Measurements from ENCODE around the gene TANC1.

Gene TANC1

GRCh38 chr2:159217676-159218075, 249.2 kb downstream of the TANC1 start:
- no peak for DNase-seq

GRCh38 chr2:159218389-159218788, 249.9 kb downstream of the TANC1 start:
- DNase-seq = no peak

DNA sequence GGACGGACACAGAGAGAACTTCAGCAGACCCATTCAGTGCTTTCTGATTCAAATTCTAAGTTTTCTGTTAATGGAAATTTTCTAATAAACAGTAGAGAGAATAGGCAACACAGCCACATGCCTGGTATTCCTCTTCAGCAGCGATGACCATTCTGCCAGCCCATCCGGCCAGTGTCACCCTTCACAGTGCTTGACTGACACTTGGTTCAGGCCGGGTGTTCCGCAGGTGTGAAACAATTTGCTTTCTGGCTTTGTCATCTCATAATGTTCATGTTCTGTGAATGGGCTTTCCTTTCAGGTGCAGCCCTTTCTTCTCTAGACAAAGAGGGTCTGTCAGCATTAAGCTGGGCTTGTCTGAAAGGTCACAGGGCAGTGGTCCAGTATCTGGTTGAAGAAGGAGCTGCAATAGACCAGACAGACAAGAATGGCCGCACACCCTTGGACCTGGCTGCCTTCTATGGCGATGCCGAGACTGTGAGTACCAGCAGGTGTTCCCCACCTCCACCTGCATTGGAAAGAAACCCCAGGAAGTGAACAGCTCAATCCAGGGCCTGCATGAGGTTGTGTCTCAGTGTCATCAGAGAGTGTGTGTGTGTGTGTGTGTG, 251.1 kb downstream of the TANC1 start:
- no peak for DNase-seq

DNA sequence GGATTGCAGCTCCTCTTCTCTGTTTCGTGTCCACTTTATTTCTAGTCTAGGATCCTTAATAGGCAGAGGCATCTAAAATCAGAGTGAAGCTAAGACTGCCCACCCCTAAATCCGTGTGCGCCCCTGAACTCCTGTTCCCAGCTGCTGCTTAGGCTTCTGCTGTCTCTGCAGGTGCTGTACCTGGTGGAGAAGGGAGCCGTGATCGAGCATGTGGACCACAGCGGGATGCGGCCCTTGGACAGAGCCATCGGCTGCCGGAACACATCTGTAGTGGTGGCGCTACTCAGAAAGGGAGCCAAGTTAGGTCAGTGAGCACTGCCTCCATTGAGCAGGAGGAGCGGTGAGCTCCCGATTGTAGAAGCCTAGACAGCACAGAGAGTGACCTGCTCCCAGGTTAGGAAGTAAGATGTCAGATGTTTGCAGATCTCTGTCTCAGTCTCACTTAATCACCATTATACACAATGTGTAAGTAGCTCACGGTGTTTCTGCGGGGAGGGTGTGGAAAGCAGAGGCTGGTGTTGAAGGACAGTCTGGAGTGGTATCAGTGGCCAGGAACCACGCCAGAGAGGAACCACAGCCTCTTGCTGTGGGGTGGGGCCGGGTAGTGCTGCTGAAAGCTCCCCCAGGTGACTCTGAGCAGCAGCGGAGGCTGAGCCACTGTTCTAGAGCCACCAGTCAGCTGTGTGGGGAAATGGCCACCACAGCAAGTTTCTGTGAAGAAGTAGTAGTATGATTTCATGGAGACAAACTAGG, 255.8 kb downstream of the TANC1 start:
- no peak for DNase-seq

- DNase-seq = no peak
These were observed 256.9 kb downstream of the TANC1 start for GRCh38 chr2:159225025-159226016.

DNA sequence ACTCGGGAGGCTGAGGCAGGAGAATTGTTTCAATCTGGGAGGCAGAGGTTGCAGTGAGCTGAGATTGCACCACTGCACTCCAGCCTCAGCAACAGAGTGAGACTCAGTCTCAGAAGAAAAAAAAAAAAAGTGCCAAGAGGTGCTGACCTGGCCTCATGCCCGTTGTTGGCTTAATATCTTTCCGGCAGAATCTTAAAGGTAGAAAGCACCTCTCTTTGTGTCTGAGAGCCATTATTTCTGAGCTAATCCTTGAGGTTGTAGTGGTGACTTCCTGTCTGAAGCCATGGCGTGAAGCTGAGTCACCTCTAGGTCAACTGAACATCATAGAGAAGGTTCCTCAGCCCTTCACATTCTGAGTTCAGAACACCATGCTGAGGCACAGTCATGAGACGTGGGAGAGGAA, 257.6 kb downstream of the TANC1 start:
- DNase-seq = no peak

DNA sequence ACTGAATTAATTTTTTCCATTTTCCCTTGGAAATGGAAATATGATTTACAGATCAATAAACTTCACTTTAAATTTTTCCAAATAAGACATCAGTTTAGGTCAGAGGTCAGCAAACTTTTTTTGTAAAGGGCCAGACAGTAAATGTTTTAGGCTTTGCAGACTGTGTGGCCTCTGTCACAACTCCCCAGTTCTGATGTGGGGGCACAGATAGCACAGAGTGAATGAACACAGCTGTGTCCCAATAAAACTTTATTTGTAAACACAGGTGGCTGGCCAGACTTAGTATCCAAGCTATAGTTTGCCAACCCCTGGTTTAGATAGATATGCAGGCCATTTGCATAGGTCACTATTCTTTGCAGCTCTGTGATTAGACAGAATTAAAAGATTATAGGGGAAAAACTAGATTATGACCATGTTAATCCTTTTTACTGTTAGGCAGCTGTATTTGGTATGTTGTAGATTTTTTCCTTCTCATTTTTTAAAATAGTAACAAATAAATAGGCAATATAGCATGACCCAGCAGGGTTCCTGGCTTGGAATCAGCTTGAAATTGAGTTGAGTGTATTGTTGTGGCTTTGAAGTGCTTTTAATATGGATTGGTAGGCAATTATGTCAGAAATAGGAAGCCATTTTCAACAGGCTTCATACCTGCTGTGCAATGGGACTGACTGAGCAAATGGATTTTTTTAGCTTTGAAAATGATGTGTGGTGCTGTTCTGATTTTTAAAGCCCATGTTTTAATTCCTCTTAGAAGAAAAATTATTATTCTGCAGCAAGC, 258.4 kb downstream of the TANC1 start:
- no peak for DNase-seq

- DNase-seq = no peak
These were observed 259.0 kb downstream of the TANC1 start for GRCh38 chr2:159227467-159227866.

DNA sequence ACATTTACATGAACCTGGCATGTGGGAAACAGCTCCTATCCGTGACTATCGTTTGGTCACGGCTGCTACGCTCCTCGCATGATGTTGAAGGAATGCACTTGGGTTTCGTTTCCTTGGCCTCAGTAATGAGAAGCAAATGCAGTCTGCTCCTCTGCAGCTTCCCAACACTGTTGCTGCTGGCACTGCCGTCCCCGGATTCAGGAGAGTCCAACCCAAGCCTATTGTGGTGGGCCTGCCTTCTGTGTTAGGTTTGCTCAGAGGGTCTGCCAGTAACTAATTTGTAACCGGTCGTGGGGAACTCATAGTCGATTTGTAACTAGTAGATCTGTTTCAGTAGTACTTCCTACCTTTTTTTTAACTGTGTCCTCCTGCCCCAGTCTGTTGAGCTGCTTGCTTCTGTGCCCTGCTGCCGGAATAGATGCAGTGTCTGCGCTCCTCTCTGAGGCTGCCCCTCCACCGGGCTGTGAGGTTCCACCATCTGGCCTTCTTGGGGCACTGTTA, 259.7 kb downstream of the TANC1 start:
- peak in 5 of 51 donors; percentile 17 to 35 (median 22) for DNase-seq

- DNase-seq = no peak
These were observed 261.2 kb downstream of the TANC1 start for GRCh38 chr2:159229476-159230144.

DNA sequence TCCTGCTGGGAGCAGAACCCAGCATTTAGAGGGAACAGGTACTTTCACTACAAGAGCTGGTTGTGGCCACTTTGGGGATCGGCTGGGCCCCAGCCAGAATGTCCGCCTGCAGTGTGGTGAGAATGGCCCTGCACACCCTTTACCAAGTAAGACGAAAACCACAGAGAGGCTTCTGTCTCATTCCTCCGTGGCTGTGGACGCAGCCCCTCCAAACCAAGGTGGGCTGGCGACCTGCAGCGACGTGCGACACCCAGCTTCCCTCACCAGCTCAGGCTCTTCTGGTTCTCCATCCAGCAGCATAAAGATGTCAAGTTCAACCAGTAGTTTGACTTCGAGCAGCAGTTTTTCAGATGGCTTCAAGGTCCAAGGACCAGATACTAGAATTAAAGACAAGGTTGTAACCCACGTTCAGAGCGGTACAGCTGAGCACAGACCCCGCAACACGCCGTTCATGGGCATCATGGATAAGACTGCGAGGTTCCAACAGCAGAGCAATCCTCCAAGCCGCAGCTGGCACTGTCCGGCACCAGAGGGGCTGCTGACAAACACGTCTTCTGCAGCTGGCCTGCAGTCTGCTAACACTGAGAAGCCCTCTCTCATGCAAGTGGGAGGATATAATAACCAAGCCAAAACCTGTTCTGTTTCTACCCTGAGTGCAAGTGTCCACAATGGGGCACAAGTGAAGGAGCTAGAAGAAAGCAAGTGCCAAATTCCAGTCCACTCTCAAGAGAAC, 261.9 kb downstream of the TANC1 start:
- DNase-seq = peak in 14 of 51 donors; percentile 12 to 48 (median 24)

- DNase-seq = no peak
These were observed 264.2 kb downstream of the TANC1 start for GRCh38 chr2:159232456-159233170.

DNA sequence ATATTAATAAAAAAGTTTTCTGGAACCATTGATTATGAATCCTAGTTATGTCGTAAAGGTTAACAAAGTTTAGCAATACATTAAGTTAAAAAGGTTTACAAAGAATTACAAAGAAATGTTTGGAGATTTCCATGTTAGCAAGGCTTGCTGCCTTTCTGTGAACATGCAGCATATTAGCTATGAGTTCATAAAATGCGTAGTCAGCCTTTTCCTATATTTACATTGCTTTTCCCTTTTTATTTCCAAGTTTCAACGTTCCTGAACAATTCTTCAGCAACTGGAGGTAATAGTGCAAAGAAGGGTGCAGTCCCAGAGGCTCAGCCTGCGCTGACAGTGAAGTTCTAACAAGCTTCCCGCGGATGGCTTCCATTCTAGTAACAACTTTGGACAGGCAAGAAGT, 266.4 kb downstream of the TANC1 start:
- DNase-seq = no peak

DNA sequence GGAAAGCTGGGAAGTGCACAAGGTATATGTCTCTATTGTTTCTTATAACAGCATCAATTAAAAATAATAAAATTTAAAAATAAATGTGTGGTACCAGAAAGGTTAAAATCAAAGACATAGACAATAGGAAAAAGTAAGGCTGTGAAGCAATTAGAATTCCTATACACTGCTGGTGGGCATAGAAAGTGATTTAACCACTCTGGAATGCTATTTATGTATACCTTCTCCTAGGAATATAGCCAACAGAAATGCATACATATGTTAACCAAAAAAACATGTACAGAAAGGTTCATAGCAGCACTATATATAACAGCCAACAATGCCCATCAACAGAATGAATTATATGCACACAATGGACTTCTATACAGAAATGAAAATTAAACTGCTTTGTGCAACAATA, 275.1 kb downstream of the TANC1 start:
- DNase-seq = no peak

DNA sequence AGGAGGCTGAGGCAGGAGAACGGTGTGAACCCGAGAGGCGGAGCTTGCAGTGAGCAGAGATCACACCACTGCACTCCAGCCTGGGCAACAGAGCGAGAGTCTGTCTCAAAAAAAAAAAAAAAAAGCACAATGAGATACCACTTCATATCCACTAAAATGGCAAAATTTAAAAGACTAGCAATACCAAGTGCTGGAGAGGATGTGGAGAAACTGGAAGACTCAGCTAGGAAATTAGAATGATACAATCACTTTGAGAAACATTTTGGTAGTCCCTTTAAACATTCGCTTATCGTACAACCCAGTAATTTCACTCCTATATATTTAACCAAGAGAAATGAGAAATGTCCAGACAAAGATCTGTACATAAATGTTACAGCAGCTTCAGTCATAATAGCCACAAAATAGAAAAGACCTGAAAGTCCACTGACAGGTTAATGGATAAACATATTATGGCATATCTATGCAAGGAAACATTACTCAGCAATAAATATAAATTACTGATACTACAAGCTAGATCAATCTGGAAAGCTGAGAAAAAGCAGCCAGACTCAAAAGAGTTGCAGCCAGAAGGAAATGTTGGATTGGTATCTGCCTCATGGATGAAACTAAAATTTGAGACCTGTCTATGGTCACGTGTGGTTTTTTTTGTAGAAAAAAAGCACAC, 278.0 kb downstream of the TANC1 start:
- no peak for DNase-seq

DNA sequence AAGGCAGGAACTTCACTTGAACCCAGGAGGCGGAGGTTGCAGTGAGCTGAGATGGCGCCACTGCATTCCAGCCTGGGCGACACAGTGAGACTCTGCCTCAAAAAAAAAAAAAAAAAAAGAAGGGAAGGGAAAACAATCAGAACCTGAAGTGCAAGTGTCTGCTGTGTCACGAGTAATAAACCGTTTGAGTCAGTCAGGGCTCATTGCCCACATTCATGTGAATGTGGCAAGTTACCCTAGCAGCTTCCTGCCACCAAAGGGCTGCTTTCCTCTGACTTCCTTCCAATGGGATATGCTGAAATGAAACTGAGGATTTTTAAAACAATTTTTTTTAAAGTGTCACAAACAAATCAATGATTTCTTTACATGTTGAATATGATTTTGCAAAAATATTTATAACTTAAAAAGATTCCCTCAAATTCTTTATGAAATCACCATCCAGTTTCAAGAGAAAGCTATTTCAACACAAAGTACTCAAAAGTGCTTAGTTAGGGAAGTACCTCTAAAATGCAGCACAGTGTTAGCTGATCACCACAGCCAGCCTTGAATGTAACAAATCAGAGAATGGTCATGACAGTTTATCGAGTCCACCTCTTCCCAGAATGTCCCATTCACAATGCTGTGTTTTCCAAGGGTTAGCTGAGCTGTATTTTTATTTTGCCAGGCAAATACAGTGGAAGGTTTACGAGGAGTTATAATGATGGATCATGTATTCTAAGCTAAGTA, 281.7 kb downstream of the TANC1 start:
- DNase-seq = peak in 34 of 51 donors; percentile 7 to 70 (median 32)

DNA sequence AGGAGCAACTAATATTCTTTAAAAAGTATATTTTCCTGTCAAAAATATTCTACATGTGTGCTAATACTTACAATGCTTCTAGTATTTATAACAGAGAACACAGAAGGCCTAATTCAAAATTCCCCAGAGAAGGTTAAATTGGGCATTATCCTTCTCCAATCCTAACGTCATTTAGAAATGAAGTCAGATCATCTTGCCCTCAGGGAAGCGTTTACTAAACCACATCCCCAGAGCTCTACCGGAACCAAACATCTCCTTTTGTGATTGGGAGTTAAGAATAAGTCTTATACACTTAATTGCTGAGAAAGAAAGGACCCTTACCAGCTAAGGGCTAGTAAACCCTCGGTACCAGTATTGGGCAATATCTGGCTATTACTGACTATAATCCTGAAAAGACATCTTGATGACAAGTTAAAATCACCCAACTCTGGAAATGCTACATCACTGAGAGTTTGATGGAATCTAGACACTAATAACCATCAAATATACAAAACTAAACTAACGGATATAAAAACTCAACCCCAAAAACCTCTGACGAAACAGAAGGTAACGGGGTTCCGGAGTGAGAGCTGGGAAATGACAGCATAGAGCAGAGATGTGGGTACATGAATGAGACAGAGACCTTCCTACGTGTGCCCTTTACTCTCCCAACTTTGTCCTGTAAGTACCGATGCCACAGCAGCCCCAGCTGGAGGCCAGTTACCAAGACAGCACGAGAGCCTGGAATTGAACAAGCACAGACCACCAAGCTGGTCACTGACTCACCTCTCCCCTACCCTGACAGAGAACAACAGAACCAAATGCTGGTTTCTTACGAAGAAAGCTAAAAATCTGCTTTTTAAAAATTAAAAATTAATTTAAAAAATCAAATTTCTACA, 283.1 kb downstream of the TANC1 start:
- DNase-seq = no peak

Data from hypothalamus (tissue), 51 donors.